H9 (cell line): ENCODE results near the gene NEB. TPM values are rescaled to one million over a fixed set of nuclear protein-coding genes. Genes with fewer than 3 reads are reported as not detected.

Experiments
- DNase-seq: peaks from one replicate; pipeline ENCODE4 v3.0.0-alpha.2; 2017
- H2AFZ ChIP-seq: one replicate; pipeline ENCODE4 v1.6.1; 2013; ENCODE audit warnings: mild to moderate bottlenecking, low read length, control low read depth, moderate library complexity
- H2AK5ac ChIP-seq: 2 replicates; pipeline ENCODE4 v1.6.1; 2013; ENCODE audit warnings: low read length, control low read depth, mixed read lengths; ENCODE audit not compliant: insufficient read length
- H2BK120ac ChIP-seq: one replicate; pipeline ENCODE4 v1.6.1; 2013; ENCODE audit warnings: low read depth, mild to moderate bottlenecking, low read length, control low read depth, inconsistent platforms; ENCODE audit not compliant: poor library complexity, severe bottlenecking
- H2BK12ac ChIP-seq: 2 replicates; pipeline ENCODE4 v1.6.1; 2013; ENCODE audit warnings: low read length, control low read depth, mixed read lengths, low read depth; ENCODE audit not compliant: insufficient read length
- H2BK15ac ChIP-seq: 2 replicates; pipeline ENCODE4 v1.6.1; 2013; ENCODE audit warnings: low read depth, low read length, control low read depth
- H2BK20ac ChIP-seq: one replicate; pipeline ENCODE4 v1.6.1; 2013; ENCODE audit warnings: low read depth, mild to moderate bottlenecking, low read length, control low read depth, inconsistent platforms; ENCODE audit not compliant: poor library complexity, severe bottlenecking
- H2BK5ac ChIP-seq: 2 replicates; pipeline ENCODE4 v1.6.1; 2013; ENCODE audit warnings: low read length, control low read depth, mixed read lengths; ENCODE audit not compliant: insufficient read length
- H3K14ac ChIP-seq: 2 replicates; pipeline ENCODE4 v1.6.1; 2013; ENCODE audit warnings: low read length, control low read depth; ENCODE audit not compliant: insufficient read depth
- H3K18ac ChIP-seq: 2 replicates; pipeline ENCODE4 v1.6.1; 2013; ENCODE audit warnings: low read depth, mild to moderate bottlenecking, mixed read lengths, low read length, control low read depth; ENCODE audit not compliant: insufficient read length
- H3K23ac ChIP-seq: 2 replicates; pipeline ENCODE4 v1.6.1; 2013; ENCODE audit warnings: low read length, control low read depth, mixed read lengths, low read depth; ENCODE audit not compliant: insufficient read length
- H3K23me2 ChIP-seq: 2 replicates; pipeline ENCODE4 v1.6.1; 2013; ENCODE audit warnings: low read depth, mild to moderate bottlenecking, mixed read lengths, low read length, control low read depth; ENCODE audit not compliant: insufficient read length, poor library complexity, severe bottlenecking
- H3K27ac ChIP-seq: 2 replicates; pipeline ENCODE4 v1.5.1; 2013; ENCODE audit warnings: low read length, control low read depth, mixed read lengths, low read depth; ENCODE audit not compliant: insufficient read length
- H3K27me3 ChIP-seq: 2 replicates; pipeline ENCODE4 v1.6.1; 2013; ENCODE audit warnings: low read length, control low read depth, inconsistent platforms; ENCODE audit not compliant: insufficient read depth
- H3K4ac ChIP-seq: 2 replicates; pipeline ENCODE4 v1.6.1; 2013; ENCODE audit warnings: low read depth, mild to moderate bottlenecking, control low read depth, inconsistent platforms, low read length, moderate library complexity
- H3K4me1 ChIP-seq: 2 replicates; pipeline ENCODE4 v1.6.1; 2013; ENCODE audit warnings: low read length, control low read depth, inconsistent platforms; ENCODE audit not compliant: insufficient read depth
- H3K4me2 ChIP-seq: 2 replicates; pipeline ENCODE4 v1.6.1; 2013; ENCODE audit warnings: low read length, control low read depth, mixed read lengths; ENCODE audit not compliant: insufficient read length, insufficient read depth
- H3K56ac ChIP-seq: 2 replicates; pipeline ENCODE4 v1.6.1; 2013; ENCODE audit warnings: low read depth, mild to moderate bottlenecking, mixed read lengths, low read length, control low read depth; ENCODE audit not compliant: insufficient read length
- H3K79me1 ChIP-seq: 2 replicates; pipeline ENCODE4 v1.6.1; 2013; ENCODE audit warnings: low read depth, mild to moderate bottlenecking, moderate library complexity, low read length, control low read depth, inconsistent platforms; ENCODE audit not compliant: insufficient read depth, poor library complexity, severe bottlenecking
- H3K79me2 ChIP-seq: 2 replicates; pipeline ENCODE4 v1.6.1; 2013; ENCODE audit warnings: low read length, control low read depth, inconsistent platforms; ENCODE audit not compliant: insufficient read depth
- H3K9ac ChIP-seq: 2 replicates; pipeline ENCODE4 v1.6.1; 2013; ENCODE audit warnings: low read length, control low read depth, mixed read lengths; ENCODE audit not compliant: insufficient read length; ENCODE audit errors: extremely low read depth
- H3K9me3 ChIP-seq: one replicate; pipeline ENCODE4 v1.6.1; 2013; ENCODE audit warnings: low read depth, low read length, inconsistent platforms; ENCODE audit not compliant: control insufficient read depth
- H3T11ph ChIP-seq: one replicate; pipeline ENCODE4 v1.6.1; 2013; ENCODE audit warnings: mild to moderate bottlenecking, low read length, control low read depth, inconsistent platforms
- H4K20me1 ChIP-seq: one replicate; pipeline ENCODE4 v1.6.1; 2013; ENCODE audit not compliant: control insufficient read depth, insufficient read length, insufficient read depth
- H4K5ac ChIP-seq: 2 replicates; pipeline ENCODE4 v1.6.1; 2013; ENCODE audit warnings: low read depth, mild to moderate bottlenecking, mixed read lengths, low read length, control low read depth; ENCODE audit not compliant: insufficient read length
- H4K8ac ChIP-seq: replicated peaks from 2 replicates; pipeline ENCODE4 v1.6.1; 2013; ENCODE audit warnings: low read length, control low read depth, mixed read lengths, low read depth; ENCODE audit not compliant: insufficient read length
- H4K91ac ChIP-seq: 2 replicates; pipeline ENCODE4 v1.6.1; 2013; ENCODE audit warnings: low read depth, mild to moderate bottlenecking, moderate library complexity, mixed read lengths, low read length, control low read depth; ENCODE audit not compliant: insufficient read length
- H3K27ac Mint-ChIP-seq, 3 experiments: 2 replicates in 2 of 3; 3 replicates in 1 of 3; pipeline ENCODE4 v1.8.0; 2020 to 2021; ENCODE audit warnings: mixed read lengths in 3 of 3, mild to moderate bottlenecking in 1 of 3, moderate library complexity in 1 of 3
- H3K27me3 Mint-ChIP-seq: 2 replicates; pipeline ENCODE4 v1.8.0; 2021; ENCODE audit warnings: low read depth, mild to moderate bottlenecking, moderate library complexity, mixed read lengths
- H3K36me3 Mint-ChIP-seq, 3 experiments: 2 replicates in 2 of 3; 3 replicates in 1 of 3; pipeline ENCODE4 v1.8.0; 2020 to 2021; ENCODE audit warnings: low read depth in 3 of 3, mixed read lengths in 3 of 3; ENCODE audit not compliant: insufficient read depth in 1 of 3
- H3K4me1 Mint-ChIP-seq, 2 experiments: 2 replicates each; pipeline ENCODE4 v1.8.0; 2020; ENCODE audit warnings: mixed read lengths in 2 of 2
- H3K4me3 Mint-ChIP-seq, 2 experiments: 2 replicates in 1 of 2; 3 replicates in 1 of 2; pipeline ENCODE4 v1.8.0; 2020 to 2021; ENCODE audit warnings: mild to moderate bottlenecking in 2 of 2, mixed read lengths in 2 of 2, moderate library complexity in 1 of 2
- H3K9me3 Mint-ChIP-seq, 2 experiments: 2 replicates in 1 of 2; 3 replicates in 1 of 2; pipeline ENCODE4 v1.8.0; 2020; ENCODE audit warnings: mild to moderate bottlenecking in 2 of 2, mixed read lengths in 2 of 2, moderate library complexity in 1 of 2
- WGBS: extraction: QIAGEN DNeasy Blood & Tissue Kit; methylation state at CpG from one replicate; pipeline ENCODE4 v1.1.7; 2013; ENCODE audit warnings: missing lambda C conversion rate, low lambda C conversion rate, mixed read lengths; ENCODE audit not compliant: insufficient read length; ENCODE audit errors: extremely low coverage; 5-methylcytosine and 5-hydroxymethylcytosine counted together
- total RNA-seq: library from RNA; stranded (reverse); gene quantifications from 2 replicates; pipeline ENCODE4 v1.2.1, GENCODE V29; 2021
- TF ChIP-seq, protein P1 (sequence below): fragments of 200-600 bp; sonication (generic); conservative IDR thresholded peaks from 3 replicates; pipeline ENCODE4 v1.8.0; 2021; ENCODE audit warnings: antibody characterized with exemption, mild to moderate bottlenecking

Gene NEB
- total RNA-seq, 1 experiment from 2014 or later, result 0.98 TPM

GRCh38 chr2:151765760-151766410, 31.6 kb upstream of the NEB start:
- H2BK15ac ChIP-seq, result no peak overlapping the region
- H3K27ac Mint-ChIP-seq, result no peak overlapping the region; a peak in 1 of 7 replicates

More at GRCh38 chr2:151765760-151766410, 31.6 kb upstream of the NEB start:
- no peak overlapping the region for H3K4me2 ChIP-seq
- no peak overlapping the region for H2BK12ac ChIP-seq
- H3K4ac ChIP-seq, result no peak overlapping the region
- H3K27ac ChIP-seq, result no peak overlapping the region
- no peak overlapping the region for H3K9ac ChIP-seq
- H2AFZ ChIP-seq, result no peak overlapping the region
- Mint-ChIP-seq H3K9me3 (no peaks in the 10 kb centered on the region; a peak in 1 of 5 replicates), H3K36me3 (no peaks in the 10 kb centered on the region; a peak in 1 of 7 replicates), H3K4me3 (no peak overlapping the region), H3K27me3 (no peaks in the 10 kb centered on the region), H3K4me1 (peaks cover 11 to 12% of the 10 kb centered on the region in 2 experiments)
- H4K8ac ChIP-seq, result no peak overlapping the region
- no peak overlapping the region for H3K56ac ChIP-seq
- H4K5ac ChIP-seq, result no peak overlapping the region
- no peak overlapping the region for H3T11ph ChIP-seq
- H3K27me3 ChIP-seq, result no peaks in the 10 kb centered on the region
- H3K79me2 ChIP-seq, result no peaks in the 10 kb centered on the region
- H4K20me1 ChIP-seq, result no peaks in the 10 kb centered on the region
- no peaks in the 10 kb centered on the region for H3K4me1 ChIP-seq
- TF ChIP-seq, protein P1, sequence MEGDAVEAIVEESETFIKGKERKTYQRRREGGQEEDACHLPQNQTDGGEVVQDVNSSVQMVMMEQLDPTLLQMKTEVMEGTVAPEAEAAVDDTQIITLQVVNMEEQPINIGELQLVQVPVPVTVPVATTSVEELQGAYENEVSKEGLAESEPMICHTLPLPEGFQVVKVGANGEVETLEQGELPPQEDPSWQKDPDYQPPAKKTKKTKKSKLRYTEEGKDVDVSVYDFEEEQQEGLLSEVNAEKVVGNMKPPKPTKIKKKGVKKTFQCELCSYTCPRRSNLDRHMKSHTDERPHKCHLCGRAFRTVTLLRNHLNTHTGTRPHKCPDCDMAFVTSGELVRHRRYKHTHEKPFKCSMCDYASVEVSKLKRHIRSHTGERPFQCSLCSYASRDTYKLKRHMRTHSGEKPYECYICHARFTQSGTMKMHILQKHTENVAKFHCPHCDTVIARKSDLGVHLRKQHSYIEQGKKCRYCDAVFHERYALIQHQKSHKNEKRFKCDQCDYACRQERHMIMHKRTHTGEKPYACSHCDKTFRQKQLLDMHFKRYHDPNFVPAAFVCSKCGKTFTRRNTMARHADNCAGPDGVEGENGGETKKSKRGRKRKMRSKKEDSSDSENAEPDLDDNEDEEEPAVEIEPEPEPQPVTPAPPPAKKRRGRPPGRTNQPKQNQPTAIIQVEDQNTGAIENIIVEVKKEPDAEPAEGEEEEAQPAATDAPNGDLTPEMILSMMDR, result no peak
- no peak overlapping the region for H3K23ac ChIP-seq
- no peak overlapping the region for H3K18ac ChIP-seq
- H3K23me2 ChIP-seq, result no peaks in the 10 kb centered on the region
- no peak for DNase-seq
- H3K79me1 ChIP-seq, result no peaks in the 10 kb centered on the region
- WGBS, result no CpG with 5 or more reads among the region's 10 CpGs
- no peak overlapping the region for H4K91ac ChIP-seq
- H2BK20ac ChIP-seq, result no peak overlapping the region
- no peak overlapping the region for H2AK5ac ChIP-seq
- no peak overlapping the region for H3K14ac ChIP-seq
- no peak overlapping the region for H2BK120ac ChIP-seq
- H3K9me3 ChIP-seq, result no peaks in the 10 kb centered on the region
- H2BK5ac ChIP-seq, result no peak overlapping the region
